GM12873 (cell line): ENCODE measurements around the gene DLX4.
A peak's percentile ranks its signal among the peaks of the same experiment; 100 is the strongest.

Source experiments
- CTCF ChIP-seq: IDR thresholded peaks from 2 replicates; pipeline ENCODE4 v1.5.1; 2012; ENCODE audit warnings: low read depth, mild to moderate bottlenecking, moderate library complexity, low read length, control low read depth; ENCODE audit not compliant: insufficient read depth; ENCODE audit errors: missing control alignments

DLX4 gene

GRCh38 chr17:49990921-49991320 is 21.9 kb downstream of the DLX4 start:
- no peak for TF ChIP-seq CTCF

- no peak for TF ChIP-seq CTCF
These were observed 22.4 kb downstream of the DLX4 start for GRCh38 chr17:49991409-49991808.

GRCh38 chr17:49992191-49992932 is 23.4 kb downstream of the DLX4 start:
- TF ChIP-seq CTCF: no peak

GRCh38 chr17:49992933-49993422 is 24.0 kb downstream of the DLX4 start:
- no peak for TF ChIP-seq CTCF

GRCh38 chr17:49993423-49994060 is 24.6 kb downstream of the DLX4 start:
- TF ChIP-seq CTCF: no peak

- TF ChIP-seq CTCF: peak; percentile 4
These were observed 25.4 kb downstream of the DLX4 start for GRCh38 chr17:49994085-49995054.
